K562 (cell line): ENCODE measurements around the gene NR2F6. TPM values are rescaled to one million over a fixed set of nuclear protein-coding genes. Genes with fewer than 3 reads are reported as not detected.

Experiments used
- ATF1 ChIP-seq, 2 experiments: fragments of 450-650 bp in 1 of 2; IDR thresholded peaks; 2 replicates each; pipeline ENCODE4 v1.6.1; 2016; ENCODE audit warnings: missing compliant biosample characterization in 1 of 2, missing genetic modification characterization in 1 of 2
- CBX3 ChIP-seq, 2 experiments: IDR thresholded peaks; 1 replicate in 1 of 2; 2 replicates in 1 of 2; pipeline ENCODE4 v1.6.1; 2012; ENCODE audit warnings: inconsistent platforms in 2 of 2, low read length in 2 of 2, borderline replicate concordance in 1 of 2, control low read depth in 1 of 2
- CHD4 ChIP-seq: fragments of 200-600 bp; sonication (generic); IDR thresholded peaks from 3 replicates; pipeline ENCODE4 v1.6.1; 2012; ENCODE audit warnings: low read depth, mild to moderate bottlenecking, mixed read lengths, low read length, inconsistent platforms; ENCODE audit not compliant: insufficient read depth, insufficient replicate concordance, poor library complexity, severe bottlenecking
- HDAC2 ChIP-seq: fragments of 450-650 bp; IDR thresholded peaks from 2 replicates; pipeline ENCODE4 v1.6.1; 2016; ENCODE audit warnings: mild to moderate bottlenecking
- KDM2B ChIP-seq: fragments of 250-450 bp; sonication (Bioruptor Pico); IDR thresholded peaks from 2 replicates; pipeline ENCODE4 v1.8.0; 2021; ENCODE audit warnings: mild to moderate bottlenecking, moderate library complexity
- KLF6 ChIP-seq: fragments of 250-450 bp; sonication (Bioruptor Pico); IDR thresholded peaks from 2 replicates; pipeline ENCODE4 v1.4.0; 2020; ENCODE audit warnings: mild to moderate bottlenecking, moderate library complexity, borderline replicate concordance
- NFXL1 ChIP-seq: fragments of 450-650 bp; formaldehyde crosslinking; IDR thresholded peaks from 2 replicates; pipeline ENCODE4 v1.4.0; 2021; ENCODE audit warnings: mild to moderate bottlenecking
- POLR2A ChIP-seq: fragments of 450-650 bp; conservative IDR thresholded peaks from 2 replicates; pipeline ENCODE4 v1.6.1; 2016
- PREB ChIP-seq: sonication (generic); formaldehyde crosslinking; IDR thresholded peaks from 2 replicates; pipeline ENCODE4 v1.8.1; 2023; ENCODE audit warnings: mild to moderate bottlenecking, missing genetic modification reagents
- RBM25 ChIP-seq: fragments of 200-400 bp; formaldehyde crosslinking; IDR thresholded peaks from 2 replicates; pipeline ENCODE4 v1.6.1; 2018; ENCODE audit warnings: low read length, low read depth, moderate library complexity; ENCODE audit not compliant: severe bottlenecking
- TAF7 ChIP-seq: fragments of 450-650 bp; IDR thresholded peaks from 2 replicates; pipeline ENCODE4 v1.6.1; 2016; ENCODE audit warnings: missing genetic modification characterization, missing compliant biosample characterization
- TCF7 ChIP-seq: sonication (generic); IDR thresholded peaks from 2 replicates; pipeline ENCODE4 v1.6.1; 2016; ENCODE audit warnings: antibody characterized with exemption, borderline replicate concordance
- XRCC4 ChIP-seq: IDR thresholded peaks from one replicate; pipeline ENCODE4 v1.6.1; 2011; ENCODE audit not compliant: insufficient read depth, insufficient read length; ENCODE audit errors: extremely low read depth
- YY1 ChIP-seq, 3 experiments: IDR thresholded peaks; 2 replicates each; pipeline ENCODE4 v1.6.1; 2011; ENCODE audit warnings: low read length in 2 of 3, mild to moderate bottlenecking in 2 of 3, moderate library complexity in 2 of 3, borderline replicate concordance in 1 of 3, control low read depth in 1 of 3, low read depth in 1 of 3; ENCODE audit not compliant: insufficient read depth in 3 of 3, insufficient replicate concordance in 2 of 3, control insufficient read depth in 1 of 3, insufficient read length in 1 of 3; ENCODE audit errors: extremely low read depth in 1 of 3
- ZBTB11 ChIP-seq, 3 experiments: fragments of 200-800 bp in 1 of 3; fragments of 250-450 bp in 1 of 3; fragments of 450-650 bp in 1 of 3; sonication (Bioruptor Pico) in 1 of 3; sonication (Bioruptor generic) in 1 of 3; formaldehyde crosslinking in 1 of 3; IDR thresholded peaks; 2 replicates each; pipeline versions ENCODE4 v1.6.1 to v1.8.0; 2016 to 2022; ENCODE audit warnings: mild to moderate bottlenecking in 2 of 3, missing genetic modification characterization in 2 of 3, missing compliant biosample characterization in 1 of 3, moderate library complexity in 1 of 3
- ZBTB7A ChIP-seq: IDR thresholded peaks from 2 replicates; pipeline ENCODE4 v1.6.1; 2011; ENCODE audit warnings: low read depth, mild to moderate bottlenecking, low read length, moderate library complexity, borderline replicate concordance; ENCODE audit not compliant: control insufficient read depth
- ZNF12 ChIP-seq: sonication (generic); formaldehyde crosslinking; IDR thresholded peaks from 2 replicates; pipeline ENCODE4 v1.4.0; 2020; ENCODE audit warnings: mild to moderate bottlenecking, missing genetic modification reagents
- ZNF133 ChIP-seq: fragments of 250-450 bp; sonication (Bioruptor Pico); IDR thresholded peaks from 2 replicates; pipeline ENCODE4 v1.4.0; 2020; ENCODE audit warnings: mild to moderate bottlenecking
- ZNF197 ChIP-seq: fragments of 200-800 bp; sonication (Bioruptor generic); IDR thresholded peaks from 2 replicates; pipeline ENCODE4 v1.6.1; 2016; ENCODE audit warnings: low read depth, missing genetic modification characterization, missing compliant biosample characterization
- ZNF239 ChIP-seq: fragments of 250-450 bp; sonication (Bioruptor Pico); IDR thresholded peaks from 2 replicates; pipeline ENCODE4 v1.4.0; 2020; ENCODE audit warnings: mild to moderate bottlenecking
- ZNF24 ChIP-seq: fragments of 450-650 bp; IDR thresholded peaks from 2 replicates; pipeline ENCODE4 v1.6.1; 2016
- polyA plus RNA-seq, 8 experiments: library from polyadenylated mRNA; depleted of rRNA in 4 of 8; stranded (reverse) in 5 of 8; unstranded in 3 of 8; fragments of >200 nt; fragmentation: Nextera tagmentation in 2 of 8; fragmentation: Illumina TruSeq in 1 of 8; extraction: Ambion mirVana in 2 of 8; extraction: Trizol in 1 of 8; gene quantifications; 2 replicates each; pipeline versions ENCODE4 v1.2.1 to v1.2.3, GENCODE V29; 2011 to 2014; ENCODE audit warnings: inconsistent platforms in 1 of 8, missing spikeins in 1 of 8
- total RNA-seq, 7 experiments: library from RNA; depleted of rRNA in 6 of 7; stranded (reverse); fragments of >200 nt in 6 of 7; fragmentation: Illumina TruSeq in 2 of 7; extraction: Trizol in 2 of 7; gene quantifications; 2 replicates each; pipeline versions ENCODE4 v1.2.1 to v1.2.3, GENCODE V29; 2011 to 2021; ENCODE audit warnings: low replicate concordance in 1 of 7

NR2F6 gene
- total and polyA plus RNA-seq, 9 of the 15 experiments (the other 6 are each of a cell fraction or from before 2014, with no cell fraction given) = 0.76 to 97.5 (median 18.8) TPM

GRCh38 chr19:17246681-17247425, 1.1 kb upstream of the NR2F6 start (continued):
- TF ChIP-seq ZBTB11 (CRISPR knock-in tag; IDR thresholded peaks at IDR 0.05) = no peak
- TF ChIP-seq KDM2B (CRISPR knock-in tag) = no peak
- no peak for TF ChIP-seq ZNF239 (CRISPR knock-in tag)
- peak; percentile 83 for TF ChIP-seq CHD4
- TF ChIP-seq ATF1 (CRISPR knock-in tag; IDR thresholded peaks at IDR 0.05) = no peak
- TF ChIP-seq ATF1 (tag; IDR thresholded peaks at IDR 0.05) = no peak
- no peak for TF ChIP-seq ZNF12 (CRISPR knock-in tag)
- TF ChIP-seq RBM25 = peak; percentile 57
- TF ChIP-seq ZNF197 = no peak
- no peak for TF ChIP-seq ZNF24
- TF ChIP-seq NFXL1 (CRISPR knock-in tag) = no peak
- TF ChIP-seq ZNF133 (CRISPR knock-in tag) = no peak
- no peak for TF ChIP-seq TCF7
- TF ChIP-seq YY1 (IDR thresholded peaks at IDR 0.05; ENCODE audit: borderline replicate concordance in 1 of 3, control insufficient read depth in 1 of 3, extremely low read depth in 1 of 3, insufficient read depth in 3 of 3, insufficient read length in 1 of 3, insufficient replicate concordance in 2 of 3, low read depth in 1 of 3, low read length in 2 of 3) = peak in 1 of 3 experiments; percentile 2
- TF ChIP-seq POLR2A = no peak
- TF ChIP-seq XRCC4 = no peak
- TF ChIP-seq ZBTB7A = peak; percentile 56; the same call in 1 of the 2 replicates
- TF ChIP-seq PREB = no peak
- no peak for TF ChIP-seq KLF6 (CRISPR knock-in tag)
- peak; percentile 86 for TF ChIP-seq HDAC2
- 0 out of 3 replicates have a peak, but pooled peaks of 1 of the 2 experiments have one; percentile 23 for TF ChIP-seq CBX3 (IDR thresholded peaks at IDR 0.05; ENCODE audit: borderline replicate concordance in 1 of 2, low read length in 2 of 2)
- no peak for TF ChIP-seq TAF7
